ENCODE results near the gene CDC37.

The CDC37 gene

GRCh38 chr19:10352764-10353671 is 50.3 kb downstream of the CDC37 start:
- no peak for DNase-seq (ENCODE audit: low spot score)

DNA sequence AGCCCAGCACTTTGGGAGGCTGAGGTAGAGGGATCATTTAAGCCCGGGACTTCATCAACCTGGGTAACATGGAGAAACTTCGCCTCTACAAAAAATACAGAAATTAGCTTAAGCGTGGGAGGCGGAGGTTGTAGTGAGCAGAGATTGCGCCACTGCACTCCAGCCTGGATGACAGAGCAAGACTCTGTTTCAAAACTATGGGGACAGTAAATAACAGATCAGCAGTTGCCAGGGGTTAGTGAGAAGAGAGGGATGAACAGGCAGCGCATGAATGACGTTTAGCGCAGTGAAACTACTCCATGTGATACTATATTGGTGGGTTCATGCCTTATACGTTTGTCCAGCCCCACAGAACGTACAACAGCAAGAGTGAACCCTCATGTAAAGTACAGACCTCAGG is 56.8 kb downstream of the CDC37 start:
- no peak for DNase-seq (ENCODE audit: low spot score)

- DNase-seq (ENCODE audit: low spot score) = no peak
Observed at GRCh38 chr19:10344780-10345179, 58.6 kb downstream of the CDC37 start.

GRCh38 chr19:10343495-10343894 is 59.8 kb downstream of the CDC37 start:
- DNase-seq (ENCODE audit: low spot score) = no peak
